ENCODE measurements around the gene FUOM.

- TF ChIP-seq CTCF (IDR thresholded peaks at IDR 0.05) (no peak), POLR2A (IDR thresholded peaks at IDR 0.05) (no peak)
Observed at GRCh38 chr10:133358925-133359310, 1.1 kb upstream of the FUOM start.
